Measurements from ENCODE around the gene LARP6.

DNA sequence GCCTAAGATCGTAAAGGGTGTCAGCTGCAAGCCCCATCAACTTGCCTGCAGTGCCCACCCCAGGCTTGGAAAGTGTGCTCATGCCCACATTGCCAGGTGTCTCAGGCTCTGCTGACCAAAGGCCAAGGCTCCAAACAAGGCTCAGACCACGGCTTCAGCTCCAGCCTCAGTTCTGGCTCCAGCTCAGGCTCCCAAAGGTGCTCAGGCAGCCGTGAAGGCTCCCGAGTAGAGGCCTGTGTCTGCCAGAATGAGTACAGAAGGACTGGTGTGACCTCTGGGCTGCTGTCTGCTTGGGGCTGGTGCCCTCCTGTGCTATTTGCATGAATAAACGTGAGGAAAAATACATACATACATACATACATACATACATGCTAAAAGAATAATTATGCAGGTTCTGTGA, 62.7 kb downstream of the LARP6 start:
- TF ChIP-seq, protein P1, sequence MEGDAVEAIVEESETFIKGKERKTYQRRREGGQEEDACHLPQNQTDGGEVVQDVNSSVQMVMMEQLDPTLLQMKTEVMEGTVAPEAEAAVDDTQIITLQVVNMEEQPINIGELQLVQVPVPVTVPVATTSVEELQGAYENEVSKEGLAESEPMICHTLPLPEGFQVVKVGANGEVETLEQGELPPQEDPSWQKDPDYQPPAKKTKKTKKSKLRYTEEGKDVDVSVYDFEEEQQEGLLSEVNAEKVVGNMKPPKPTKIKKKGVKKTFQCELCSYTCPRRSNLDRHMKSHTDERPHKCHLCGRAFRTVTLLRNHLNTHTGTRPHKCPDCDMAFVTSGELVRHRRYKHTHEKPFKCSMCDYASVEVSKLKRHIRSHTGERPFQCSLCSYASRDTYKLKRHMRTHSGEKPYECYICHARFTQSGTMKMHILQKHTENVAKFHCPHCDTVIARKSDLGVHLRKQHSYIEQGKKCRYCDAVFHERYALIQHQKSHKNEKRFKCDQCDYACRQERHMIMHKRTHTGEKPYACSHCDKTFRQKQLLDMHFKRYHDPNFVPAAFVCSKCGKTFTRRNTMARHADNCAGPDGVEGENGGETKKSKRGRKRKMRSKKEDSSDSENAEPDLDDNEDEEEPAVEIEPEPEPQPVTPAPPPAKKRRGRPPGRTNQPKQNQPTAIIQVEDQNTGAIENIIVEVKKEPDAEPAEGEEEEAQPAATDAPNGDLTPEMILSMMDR (optimal IDR thresholded peaks at IDR 0.05 in 1 of 3, IDR thresholded peaks at IDR 0.05 in 1 of 3, conservative IDR thresholded peaks at IDR 0.05 in 1 of 3; ENCODE audit: extremely low read depth in 1 of 3, insufficient read depth in 2 of 3, low read length in 3 of 3), result no peak
- no peak for TF ChIP-seq EZH2 (IDR thresholded peaks at IDR 0.05; ENCODE audit: low read length)

Data from keratinocyte (primary cell).